ENCODE results near the gene PSME4.

DNA sequence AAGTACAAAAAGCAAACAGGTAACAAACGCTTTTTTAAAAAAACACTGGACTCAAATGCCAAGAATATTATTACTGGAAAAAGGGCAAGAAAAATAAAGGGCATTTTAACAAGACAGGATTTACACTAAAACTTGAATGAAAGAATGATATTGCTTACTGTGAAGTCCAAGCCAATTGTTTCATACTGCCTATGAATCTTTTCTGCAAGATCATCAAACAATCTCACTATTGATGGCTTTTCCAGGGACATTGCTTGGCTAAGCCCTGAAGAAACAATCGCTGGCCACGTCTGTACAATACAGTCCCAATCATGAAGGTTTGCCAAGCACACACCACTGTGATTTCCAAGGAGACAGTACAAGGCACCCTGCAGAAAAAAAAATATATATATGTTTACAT is 69.6 kb downstream of the PSME4 start:
- TF ChIP-seq, protein P1, sequence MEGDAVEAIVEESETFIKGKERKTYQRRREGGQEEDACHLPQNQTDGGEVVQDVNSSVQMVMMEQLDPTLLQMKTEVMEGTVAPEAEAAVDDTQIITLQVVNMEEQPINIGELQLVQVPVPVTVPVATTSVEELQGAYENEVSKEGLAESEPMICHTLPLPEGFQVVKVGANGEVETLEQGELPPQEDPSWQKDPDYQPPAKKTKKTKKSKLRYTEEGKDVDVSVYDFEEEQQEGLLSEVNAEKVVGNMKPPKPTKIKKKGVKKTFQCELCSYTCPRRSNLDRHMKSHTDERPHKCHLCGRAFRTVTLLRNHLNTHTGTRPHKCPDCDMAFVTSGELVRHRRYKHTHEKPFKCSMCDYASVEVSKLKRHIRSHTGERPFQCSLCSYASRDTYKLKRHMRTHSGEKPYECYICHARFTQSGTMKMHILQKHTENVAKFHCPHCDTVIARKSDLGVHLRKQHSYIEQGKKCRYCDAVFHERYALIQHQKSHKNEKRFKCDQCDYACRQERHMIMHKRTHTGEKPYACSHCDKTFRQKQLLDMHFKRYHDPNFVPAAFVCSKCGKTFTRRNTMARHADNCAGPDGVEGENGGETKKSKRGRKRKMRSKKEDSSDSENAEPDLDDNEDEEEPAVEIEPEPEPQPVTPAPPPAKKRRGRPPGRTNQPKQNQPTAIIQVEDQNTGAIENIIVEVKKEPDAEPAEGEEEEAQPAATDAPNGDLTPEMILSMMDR (IDR thresholded peaks at IDR 0.05): no peak
- no peak for TF ChIP-seq POLR2A (IDR thresholded peaks at IDR 0.05)
